Brain microvascular endothelial cell (primary cell): Measurements from ENCODE around the gene PRADC1.

ENCODE experiments used
- DNase-seq: peaks from one replicate; pipeline ENCODE4 v3.0.0-alpha.2; 2020
- H3K27ac ChIP-seq: fragments of 250-450 bp; sonication (Bioruptor Pico); 2 replicates; pipeline ENCODE4 v1.5.1; 2020; ENCODE audit warnings: mild to moderate bottlenecking, moderate library complexity
- H3K27me3 ChIP-seq: fragments of 250-450 bp; sonication (Bioruptor Pico); replicated peaks from 2 replicates; pipeline ENCODE4 v1.5.1; 2020; ENCODE audit warnings: mild to moderate bottlenecking
- H3K36me3 ChIP-seq: fragments of 250-450 bp; sonication (Bioruptor Pico); replicated peaks from 2 replicates; pipeline ENCODE4 v1.5.1; 2020; ENCODE audit warnings: mild to moderate bottlenecking
- H3K4me3 ChIP-seq: 2 replicates; pipeline ENCODE4 v1.5.1; 2011; ENCODE audit warnings: low read depth, mild to moderate bottlenecking, control low read depth, low read length, moderate library complexity
- in situ Hi-C: cut with HindIII; loops from 2 replicates; pipeline ENCODE4 v1.10.0; 2017; ENCODE audit warnings: low sequenced_read_pairs, low pct_ligation_motif_present
- TF ChIP-seq, protein P1 (sequence below): IDR thresholded peaks from 2 replicates; pipeline ENCODE4 v1.5.1; 2011; ENCODE audit warnings: low read depth, mild to moderate bottlenecking, moderate library complexity, low read length, control low read depth, inconsistent platforms; ENCODE audit errors: missing control alignments

The PRADC1 gene

DNA sequence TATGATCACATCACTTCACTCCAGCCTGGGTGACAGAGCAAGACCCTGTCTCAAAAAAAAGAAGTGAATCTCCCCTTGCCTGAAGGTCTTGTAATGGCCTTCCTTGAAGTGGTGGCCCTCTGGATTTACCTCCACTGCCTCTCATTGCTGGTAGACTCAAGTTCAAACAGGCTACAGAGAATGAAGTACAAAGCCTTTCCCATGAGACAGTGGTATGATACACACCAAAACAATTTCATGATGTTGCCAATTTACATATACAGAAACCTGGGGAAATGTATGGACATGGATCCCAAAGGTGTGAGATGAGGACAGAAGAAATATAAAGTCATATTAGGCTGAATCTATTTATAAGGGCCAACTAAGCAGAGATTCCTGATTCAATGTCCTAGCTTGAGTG lies 35.5 kb downstream of the PRADC1 start:
- Histone ChIP-seq H3K27me3 (peaks cover 28% of the 10 kb centered on the region), H3K27ac (no peak overlapping the region), H3K36me3 (no peaks in the 10 kb centered on the region), H3K4me3 (no peak overlapping the region)
- TF ChIP-seq, protein P1, sequence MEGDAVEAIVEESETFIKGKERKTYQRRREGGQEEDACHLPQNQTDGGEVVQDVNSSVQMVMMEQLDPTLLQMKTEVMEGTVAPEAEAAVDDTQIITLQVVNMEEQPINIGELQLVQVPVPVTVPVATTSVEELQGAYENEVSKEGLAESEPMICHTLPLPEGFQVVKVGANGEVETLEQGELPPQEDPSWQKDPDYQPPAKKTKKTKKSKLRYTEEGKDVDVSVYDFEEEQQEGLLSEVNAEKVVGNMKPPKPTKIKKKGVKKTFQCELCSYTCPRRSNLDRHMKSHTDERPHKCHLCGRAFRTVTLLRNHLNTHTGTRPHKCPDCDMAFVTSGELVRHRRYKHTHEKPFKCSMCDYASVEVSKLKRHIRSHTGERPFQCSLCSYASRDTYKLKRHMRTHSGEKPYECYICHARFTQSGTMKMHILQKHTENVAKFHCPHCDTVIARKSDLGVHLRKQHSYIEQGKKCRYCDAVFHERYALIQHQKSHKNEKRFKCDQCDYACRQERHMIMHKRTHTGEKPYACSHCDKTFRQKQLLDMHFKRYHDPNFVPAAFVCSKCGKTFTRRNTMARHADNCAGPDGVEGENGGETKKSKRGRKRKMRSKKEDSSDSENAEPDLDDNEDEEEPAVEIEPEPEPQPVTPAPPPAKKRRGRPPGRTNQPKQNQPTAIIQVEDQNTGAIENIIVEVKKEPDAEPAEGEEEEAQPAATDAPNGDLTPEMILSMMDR: no peak
- in situ Hi-C loops: no loop called here
- DNase-seq: no peak

DNA sequence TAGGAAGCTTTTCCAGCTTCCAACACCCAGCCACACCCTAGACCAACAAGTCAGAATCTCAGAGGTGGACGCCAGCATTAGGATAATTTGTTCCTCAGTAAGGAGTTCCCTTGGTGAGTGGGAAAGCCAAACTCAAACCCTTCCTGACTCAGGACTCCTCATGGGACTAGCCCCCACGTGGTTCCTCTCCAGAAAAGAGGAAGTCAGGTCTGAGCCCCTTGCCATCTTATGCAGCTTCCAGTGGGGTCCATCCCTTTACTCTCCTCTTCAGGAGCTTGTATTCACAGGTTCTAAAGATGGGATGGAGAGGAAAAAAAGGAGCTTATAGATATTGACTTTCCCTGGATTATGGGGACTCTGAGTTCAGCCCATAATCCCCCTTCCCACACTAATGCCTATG lies 45.5 kb downstream of the PRADC1 start:
- DNase-seq: no peak
- Histone ChIP-seq H3K36me3 (no peaks in the 10 kb centered on the region), H3K27ac (no peak overlapping the region), H3K27me3 (peaks cover 2% of the 10 kb centered on the region), H3K4me3 (no peak overlapping the region)
- TF ChIP-seq, protein P1: no peak
- in situ Hi-C loops: no loop called here

DNA sequence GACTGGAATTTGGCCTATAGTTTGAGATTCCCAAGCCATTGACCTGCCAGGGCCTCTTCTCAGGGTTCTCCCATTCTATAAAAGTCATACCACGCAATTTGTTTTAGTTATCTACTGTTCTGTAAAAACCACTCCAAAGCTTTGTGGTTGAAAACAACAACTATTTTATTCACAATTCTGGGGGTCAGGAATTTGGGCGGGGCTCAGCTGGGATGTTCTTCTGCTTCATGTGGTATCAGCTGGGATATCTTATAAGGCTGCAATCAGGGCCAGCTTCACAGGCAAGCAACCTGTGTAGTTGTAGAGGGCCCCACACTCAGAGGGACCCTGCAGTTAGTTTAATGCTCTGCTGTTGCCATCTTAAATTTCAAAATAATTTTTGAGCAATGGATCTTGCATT lies 47.1 kb downstream of the PRADC1 start:
- in situ Hi-C loops: no loop called here
- Histone ChIP-seq H3K27ac (no peak overlapping the region), H3K4me3 (no peak overlapping the region), H3K27me3 (peaks cover 2% of the 10 kb centered on the region), H3K36me3 (no peaks in the 10 kb centered on the region)
- TF ChIP-seq, protein P1: no peak
- no peak for DNase-seq
